ENCODE results near the gene TEX35.

TEX35 gene

DNA sequence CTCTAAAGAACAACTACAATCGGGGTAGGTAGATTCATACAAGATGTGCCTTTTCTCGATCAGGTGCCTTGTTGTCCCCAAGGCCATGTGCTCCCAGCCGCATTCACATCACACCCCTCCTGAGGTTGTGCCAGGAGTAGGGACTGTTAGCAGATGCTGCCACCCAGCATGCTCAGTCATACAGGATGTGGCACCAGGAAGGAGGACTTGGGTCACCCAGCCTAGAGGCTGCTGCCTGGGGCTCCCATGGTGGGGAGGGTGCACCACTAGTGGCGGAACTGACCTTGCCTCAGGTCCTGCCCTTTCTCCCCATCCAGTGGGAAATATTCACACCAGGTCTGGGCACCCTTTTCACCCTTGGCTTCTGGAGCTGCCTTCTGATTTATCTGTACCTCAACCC, 8.3 kb downstream of the TEX35 start:
- no peak for DNase-seq

DNA sequence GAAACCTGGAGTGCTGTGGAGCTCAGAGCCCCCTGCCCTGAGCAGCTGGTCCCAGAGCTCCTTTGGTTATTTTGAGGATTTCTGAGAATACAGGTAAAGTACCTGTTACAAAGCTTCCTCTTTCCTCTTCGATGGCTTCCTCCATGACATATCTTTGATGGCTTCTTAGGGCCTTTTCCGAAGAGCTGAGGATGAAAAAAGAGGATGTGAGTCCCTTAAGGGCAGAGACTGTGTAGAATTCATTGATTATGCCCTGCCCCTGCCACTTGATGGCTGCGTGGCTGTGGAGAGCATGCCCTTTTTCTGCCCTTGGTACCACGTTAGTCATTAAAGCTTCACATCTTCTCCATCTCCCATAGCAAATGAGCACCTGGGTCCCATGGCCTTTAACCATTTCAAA, 14.2 kb downstream of the TEX35 start:
- DNase-seq: no peak

DNA sequence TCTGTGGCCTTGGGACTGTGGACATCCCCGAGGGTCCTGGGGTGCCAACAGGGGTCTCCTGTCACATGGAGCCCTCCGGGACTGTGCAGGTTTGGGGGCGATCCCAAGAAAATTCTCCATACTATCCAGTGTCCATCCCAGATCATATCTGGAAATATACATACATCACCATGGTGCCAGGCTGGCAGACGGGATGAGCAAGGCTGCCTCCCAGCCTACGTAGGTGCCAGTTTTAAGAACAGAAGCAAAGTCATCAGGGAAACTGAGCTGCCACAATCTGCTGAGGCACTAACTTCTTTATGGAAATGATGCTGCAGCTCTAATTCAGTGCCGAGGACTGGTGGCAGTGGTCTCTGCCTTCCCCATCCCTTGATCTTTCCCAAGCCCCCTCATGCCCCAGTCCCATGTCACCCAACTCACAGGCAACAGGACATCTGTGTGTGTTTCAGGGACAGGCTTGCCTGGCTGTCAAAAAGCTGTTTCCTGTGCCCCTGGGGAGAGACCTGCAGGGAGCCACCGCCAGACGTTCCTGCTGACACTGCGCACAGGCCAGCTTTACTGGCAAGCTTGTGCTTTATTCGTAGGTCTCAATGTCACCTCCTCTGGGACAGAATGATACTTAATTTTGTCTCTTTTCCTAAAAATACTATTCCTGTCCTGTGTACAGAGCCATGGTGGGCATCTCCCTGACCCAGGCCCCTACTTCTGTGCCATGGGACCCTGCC, 15.5 kb downstream of the TEX35 start:
- DNase-seq: no peak

DNA sequence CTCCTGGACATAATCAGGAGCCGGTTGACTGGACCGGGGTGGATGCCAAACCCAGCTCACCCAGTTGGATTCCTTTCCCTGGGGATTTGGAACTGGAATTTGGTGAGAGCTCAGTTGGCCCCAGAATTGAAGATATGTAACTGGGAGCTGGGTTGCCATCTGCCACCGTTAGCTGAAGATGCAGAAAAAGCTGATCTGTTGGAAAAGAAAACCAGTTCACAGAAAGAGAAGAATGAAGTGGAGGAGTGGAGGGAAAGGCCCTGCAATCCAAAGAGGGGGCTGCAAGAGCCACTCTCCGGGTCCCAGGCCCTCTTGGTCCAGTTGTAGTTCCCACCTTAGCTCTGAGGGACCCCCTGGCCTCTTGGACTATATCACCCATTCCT, 16.0 kb downstream of the TEX35 start:
- no peak for DNase-seq

DNA sequence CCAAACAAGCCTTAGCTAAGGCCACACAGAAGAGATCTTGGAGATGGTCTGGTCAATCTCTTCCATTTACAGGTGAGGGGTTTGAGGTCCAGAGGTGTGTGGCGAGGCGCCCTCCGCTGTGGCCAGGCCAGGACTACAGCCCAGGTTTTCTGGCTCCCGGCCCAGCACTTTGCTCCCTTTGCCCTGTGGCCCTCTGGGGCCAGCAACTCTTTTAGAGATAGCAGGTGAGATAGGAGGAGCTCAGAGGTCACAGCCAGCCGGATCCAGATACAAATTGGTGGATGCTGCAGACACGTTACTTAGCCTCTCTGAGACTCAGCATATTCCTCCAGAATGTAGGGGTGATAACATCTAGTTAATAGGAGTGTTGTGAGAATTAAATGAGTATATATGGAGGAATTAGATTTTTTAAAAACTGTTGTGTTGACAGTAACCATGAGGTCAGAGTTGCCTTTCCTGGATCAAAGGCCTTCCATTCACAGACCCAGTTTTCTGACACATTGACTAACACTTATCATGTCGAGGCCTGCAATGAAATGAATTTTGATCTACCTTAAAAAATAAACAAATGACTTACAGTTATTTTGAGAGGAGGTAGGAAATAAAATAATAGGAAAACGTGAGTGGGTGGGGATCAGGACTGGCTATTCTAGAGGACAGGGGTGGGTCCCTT, 16.6 kb downstream of the TEX35 start:
- DNase-seq: no peak

DNA sequence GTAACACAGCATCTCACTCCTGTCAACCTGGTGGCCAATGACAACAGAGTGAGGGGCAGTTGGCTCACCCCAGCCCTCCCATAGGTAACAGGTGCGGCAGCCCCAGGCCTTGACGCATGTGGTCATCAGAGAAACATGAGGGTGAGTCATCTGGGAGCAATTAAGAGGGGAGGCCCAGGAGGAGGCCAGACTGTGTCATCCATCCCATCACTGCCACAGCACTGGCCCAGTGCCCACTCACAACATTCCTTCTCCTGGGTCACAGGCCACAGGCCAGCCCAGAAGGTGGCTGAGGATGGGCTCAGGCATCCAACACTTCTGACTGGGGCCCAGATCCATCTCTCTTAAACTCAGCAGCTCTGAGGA, 17.1 kb downstream of the TEX35 start:
- DNase-seq: peak; percentile 74

DNA sequence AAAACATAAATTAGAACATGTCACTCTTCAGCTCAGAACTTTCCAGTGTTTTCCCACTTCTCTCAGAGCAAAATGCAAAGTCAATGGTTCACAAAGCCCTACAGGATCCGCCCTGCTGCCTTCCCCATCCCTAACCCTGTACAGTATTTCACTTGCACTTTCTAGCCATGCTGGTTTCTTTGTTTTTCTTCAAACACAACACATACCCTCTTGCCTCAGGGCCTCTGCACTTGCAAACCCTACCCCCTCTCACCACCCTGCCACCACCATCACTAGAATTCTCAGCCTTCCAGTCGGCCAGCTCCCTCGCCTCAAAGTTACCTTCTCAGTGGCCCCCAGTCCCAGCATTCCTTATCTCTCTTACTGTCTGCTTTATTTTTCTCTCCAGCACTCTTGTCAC, 17.6 kb downstream of the TEX35 start:
- no peak for DNase-seq

DNA sequence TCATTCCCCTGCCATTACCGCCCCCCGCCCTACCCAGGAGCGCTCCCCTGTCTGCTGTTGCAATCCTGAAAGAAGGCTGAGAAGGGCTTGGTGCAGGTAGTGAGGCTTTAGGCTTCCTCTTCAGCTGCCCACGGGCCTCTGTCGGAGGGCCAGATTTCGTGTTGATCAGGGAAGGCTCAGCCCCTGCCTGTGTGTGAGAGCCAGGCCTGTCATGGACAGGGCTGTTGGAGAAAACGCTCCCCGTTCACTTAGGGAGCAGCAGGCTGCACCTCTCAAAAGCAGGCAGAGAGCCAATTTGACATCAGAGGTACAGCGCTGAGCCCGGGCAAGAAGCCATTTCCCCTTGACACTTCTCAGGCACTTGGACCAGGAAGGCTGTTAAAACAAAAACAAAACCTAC, 19.0 kb downstream of the TEX35 start:
- DNase-seq: no peak

DNA sequence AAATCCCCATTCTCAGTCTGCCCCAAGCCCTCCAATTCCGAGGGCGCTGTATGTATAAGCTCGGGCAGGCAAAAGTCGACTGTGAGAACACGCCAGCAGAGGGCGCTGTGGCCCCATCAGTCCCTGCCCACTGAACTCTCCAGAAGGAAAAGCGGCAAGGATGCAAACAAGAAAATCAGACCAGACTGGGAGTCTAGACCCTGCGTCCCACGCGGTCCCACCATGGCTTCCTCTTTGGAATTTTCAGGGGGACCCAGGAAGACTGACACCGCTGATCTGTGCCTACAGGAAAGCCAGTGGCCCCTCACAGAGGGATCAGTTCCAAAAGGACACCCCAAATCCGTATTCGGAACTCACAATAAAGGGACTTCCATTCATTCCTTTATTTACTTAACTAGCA, 19.5 kb downstream of the TEX35 start:
- DNase-seq: peak; percentile 78

DNA sequence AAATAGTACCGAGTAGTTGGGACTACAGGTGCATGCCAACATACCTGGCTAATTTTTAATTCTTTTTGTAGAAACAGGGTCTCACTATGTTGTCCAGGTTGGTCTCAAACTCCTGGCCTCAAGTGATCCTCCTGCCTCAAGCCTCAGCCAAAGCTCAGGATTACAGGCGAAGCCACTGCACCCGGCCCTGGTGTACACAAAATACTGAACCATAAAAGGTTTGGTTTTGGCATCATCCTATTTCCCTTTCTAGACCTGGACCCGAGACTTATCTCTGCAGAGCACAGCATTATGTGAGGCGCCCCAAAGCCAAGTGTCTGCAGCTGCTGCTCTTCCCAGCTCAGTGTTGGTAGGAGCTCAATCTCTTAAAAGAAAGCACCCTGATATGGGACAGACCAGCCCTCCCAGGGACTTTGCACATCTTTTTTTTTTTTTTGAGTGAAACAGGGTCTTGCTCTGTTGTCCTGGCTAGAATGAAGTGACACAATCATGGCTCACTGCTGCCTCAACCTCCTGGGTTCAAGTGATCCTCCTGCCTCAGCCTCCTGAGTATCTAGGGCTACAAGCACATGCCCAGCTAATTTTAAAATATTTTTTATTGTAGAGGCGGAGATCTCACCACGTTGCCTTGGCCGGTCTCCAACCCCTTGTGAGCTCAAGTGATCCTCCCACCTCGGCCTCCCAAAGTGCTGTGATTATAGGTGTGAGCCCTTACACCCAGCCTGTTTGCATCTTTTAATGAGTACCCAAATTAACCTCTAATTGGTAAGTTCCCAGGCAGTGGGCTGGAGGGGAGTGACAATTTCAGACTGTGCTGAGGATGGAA, 20.4 kb downstream of the TEX35 start:
- no peak for DNase-seq

DNA sequence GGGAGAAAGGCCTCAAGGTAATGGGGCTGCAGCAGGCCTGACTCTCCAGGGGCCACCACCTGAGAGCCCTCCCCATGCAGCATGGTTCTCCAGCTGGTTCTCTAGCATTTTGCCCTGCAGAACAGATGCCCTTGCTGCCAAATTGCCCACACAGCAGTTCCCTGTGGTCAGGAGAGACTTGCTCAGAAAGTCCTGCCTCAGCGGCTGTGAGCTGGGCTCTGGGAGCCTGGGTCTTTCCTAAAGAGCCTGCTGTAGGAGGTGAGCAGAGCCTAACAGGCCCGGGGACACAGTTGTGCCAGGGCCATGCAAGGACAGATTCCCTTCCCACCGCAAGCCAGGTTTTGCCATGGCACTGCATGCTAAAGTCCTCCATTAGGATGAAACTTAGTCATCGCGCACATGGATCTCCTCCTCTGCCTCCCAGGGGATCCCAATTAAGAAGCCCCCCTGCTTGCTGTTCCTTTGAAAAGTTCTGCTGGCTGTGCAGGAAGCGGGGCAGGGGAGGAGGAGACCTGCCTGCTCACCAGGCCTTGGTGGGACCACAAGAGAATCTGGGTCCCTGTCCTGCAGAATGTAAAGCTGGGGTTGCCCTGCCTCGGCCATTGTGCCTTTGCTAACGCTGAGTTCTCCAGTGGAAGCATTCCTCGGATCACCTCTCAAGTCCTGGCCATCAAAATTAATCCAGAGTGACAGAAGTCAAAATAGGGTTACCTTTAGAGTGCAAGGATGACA, 21.4 kb downstream of the TEX35 start:
- DNase-seq: no peak

DNA sequence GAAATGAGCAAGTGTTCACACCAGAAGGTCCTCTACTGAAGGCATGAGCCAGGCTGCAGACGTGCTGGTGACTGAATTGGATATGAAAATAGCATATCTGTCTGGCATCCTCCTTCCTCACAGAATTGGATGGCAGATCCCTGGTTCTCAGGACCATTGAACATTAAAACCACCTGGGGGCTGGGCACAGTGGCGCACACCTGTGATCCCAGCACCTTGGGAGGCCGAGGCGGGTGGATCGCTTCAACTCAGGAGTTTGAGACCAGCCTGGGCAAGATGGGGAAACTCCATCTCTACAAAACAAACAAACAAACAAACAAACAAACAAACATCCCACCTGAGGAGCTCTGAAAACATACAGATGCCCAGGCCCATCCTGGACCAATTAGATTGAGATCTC, 23.4 kb downstream of the TEX35 start:
- DNase-seq: no peak

DNA sequence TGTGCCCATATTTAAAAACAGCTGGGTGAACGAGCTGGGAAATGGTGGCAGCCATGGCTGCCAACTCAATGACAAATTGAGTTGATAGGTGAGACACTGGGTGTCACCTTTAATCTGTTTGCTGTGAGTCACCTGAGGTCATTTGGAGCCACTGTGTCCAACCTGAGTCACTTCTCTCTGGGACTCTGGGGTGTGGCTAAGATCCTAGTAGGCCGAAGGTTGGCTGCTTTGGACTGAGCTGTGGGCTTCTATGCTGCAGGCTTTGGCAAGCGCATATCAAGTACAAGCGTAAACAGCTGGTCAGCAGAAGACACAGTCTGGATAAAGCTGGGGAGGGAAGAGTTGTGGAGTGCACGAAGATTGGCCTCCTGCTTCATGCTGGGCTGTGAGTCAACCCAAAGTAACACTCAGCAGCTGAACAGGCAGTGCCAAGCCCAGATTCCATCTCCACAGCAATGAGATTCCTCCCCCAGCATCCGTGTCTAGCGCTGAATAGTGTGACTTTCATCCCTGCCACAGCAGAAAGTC, 24.0 kb downstream of the TEX35 start:
- peak; percentile 96 for DNase-seq

DNA sequence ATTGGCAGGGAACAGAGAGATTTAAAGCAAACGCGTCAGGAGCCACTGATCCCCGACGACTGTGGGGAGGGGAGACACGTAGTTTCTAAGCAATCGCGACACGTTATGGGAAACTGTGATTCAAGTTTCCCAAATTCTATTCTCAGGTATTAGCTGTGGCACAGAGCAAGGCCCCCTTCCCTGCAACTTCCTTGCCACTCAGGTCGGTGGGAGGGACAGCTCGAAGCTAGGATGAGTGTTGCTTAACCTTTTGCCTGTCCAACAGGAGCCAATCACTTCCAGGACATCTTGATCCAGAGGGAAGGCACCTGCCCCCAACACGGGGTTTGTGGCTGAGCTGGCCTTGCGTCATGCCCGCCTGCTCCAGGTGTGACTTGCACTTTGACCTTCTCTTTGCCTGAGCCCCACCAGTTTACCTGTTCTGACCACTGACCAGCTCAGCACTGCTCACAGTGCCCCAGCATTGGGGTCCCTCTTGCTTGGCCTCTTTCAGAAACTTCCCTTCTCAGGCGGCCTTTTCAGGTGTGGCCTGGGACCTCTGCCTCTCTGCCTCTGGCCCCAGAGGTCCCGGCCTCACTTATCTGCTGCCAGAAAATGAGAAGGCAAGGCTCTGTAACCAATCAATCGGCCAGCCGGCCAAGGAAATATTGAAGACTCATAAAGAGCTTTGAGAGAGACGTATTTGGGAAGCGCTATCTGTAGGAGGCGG, 24.6 kb downstream of the TEX35 start:
- no peak for DNase-seq

DNA sequence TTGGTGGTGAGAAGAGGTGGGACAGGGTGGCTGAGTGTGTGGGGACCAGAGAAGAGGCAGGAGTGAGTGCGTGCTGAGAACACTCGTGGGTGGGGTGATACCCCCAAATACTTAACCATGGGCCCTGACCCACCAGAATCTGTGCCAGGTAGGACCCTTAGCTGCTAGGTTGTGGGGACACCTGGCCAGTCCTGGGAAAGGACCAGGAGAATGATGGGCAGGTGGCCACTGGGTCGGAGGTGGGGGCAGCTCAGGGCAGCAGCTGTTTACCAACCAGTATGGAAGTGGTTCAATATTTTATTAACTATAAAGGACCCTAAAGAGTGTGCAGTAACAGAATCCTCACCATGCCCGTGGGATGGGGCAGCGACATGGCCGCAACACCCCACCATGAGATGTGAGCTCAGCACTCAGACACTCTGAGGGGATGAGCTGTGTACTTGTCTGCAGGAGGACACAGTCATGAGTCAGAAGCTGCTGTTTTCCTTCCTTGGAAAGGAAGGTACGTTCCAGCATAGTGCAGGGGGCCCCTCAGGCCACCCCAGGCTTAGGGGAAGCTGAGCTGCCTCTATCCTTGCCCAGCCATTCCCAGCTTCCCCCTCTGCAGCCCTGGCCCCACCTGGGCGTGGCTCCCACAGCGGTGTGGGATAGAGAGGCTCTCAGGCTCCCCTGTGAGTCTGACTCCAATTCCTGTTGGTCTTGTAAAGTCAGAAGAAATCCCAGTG, 25.4 kb downstream of the TEX35 start:
- DNase-seq: peak; percentile 88

DNA sequence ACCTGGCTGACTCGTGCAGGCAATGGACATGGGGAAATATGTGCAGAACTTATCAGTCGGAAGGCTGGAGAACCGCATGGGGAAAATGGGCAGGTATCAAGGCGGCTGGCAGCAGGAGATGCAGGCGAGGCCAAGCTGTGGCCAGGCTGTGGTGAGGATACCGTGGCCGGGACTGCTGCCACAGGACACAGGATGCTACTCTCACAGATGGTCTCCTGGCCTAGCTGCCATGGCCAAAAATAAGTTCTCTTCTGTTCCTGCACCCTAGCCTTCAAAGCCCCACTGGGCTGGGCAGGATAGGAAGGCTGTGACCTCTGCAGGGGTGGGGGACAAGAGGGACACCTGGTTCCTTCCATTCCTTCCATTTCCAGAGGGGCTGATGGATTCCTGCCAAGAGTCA, 26.4 kb downstream of the TEX35 start:
- no peak for DNase-seq

DNA sequence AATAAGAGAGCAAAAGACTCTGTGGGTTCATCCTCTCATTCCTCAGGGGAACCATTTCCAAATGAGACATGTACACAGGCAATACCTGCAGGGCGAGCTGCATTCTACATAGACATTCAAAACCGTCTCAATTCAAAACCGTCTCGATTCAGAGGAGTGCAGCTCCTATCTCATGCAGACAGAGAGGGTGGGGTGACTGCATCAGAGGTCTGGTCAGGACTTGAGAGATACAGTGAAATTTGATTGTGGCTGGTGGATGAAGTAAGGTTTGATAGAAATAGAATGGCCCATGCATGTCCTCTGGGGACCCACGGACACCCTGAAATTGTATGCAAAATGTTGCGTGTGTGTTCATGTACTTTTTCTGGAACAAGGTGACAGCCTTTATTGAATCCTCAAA, 27.3 kb downstream of the TEX35 start:
- no peak for DNase-seq

DNA sequence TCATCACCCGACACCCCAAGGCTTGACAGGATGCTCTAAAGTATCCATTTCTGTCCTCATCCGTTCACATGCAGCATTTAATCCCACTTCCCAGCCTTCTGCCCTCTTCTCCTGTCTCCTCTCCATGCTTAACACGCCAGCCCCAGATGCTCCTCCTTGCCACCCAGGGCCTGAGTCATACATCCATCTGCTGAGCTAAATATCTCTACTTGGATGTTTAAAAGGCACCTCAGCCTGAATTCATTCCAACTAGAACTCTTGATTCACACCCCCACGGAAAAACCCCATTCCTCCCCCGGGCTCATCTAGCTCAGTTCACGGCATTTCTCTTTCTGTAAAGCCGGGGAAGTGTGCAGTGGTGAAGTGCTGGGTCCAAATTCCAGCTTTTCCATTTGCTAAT, 27.7 kb downstream of the TEX35 start:
- peak; percentile 85 for DNase-seq

DNA sequence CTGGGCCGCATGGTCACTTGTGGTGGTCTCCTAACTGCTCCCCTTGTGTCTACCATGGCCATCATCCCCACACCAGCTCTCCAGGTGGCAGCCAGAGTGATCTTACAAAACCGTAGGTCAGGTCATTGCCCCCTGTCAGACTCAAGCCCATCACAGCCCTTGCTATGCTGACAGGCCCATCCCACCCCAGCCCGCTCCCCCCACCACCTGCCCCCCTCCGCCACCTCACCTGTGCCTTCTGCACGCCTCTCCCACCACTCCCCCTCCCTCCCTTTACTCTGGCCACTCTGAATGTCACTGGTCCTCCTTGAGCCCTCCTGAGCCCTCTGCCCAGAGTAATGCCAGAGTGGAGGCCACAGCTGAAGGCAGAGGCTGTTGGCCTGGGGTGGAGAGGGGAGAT, 28.5 kb downstream of the TEX35 start:
- DNase-seq: no peak

DNA sequence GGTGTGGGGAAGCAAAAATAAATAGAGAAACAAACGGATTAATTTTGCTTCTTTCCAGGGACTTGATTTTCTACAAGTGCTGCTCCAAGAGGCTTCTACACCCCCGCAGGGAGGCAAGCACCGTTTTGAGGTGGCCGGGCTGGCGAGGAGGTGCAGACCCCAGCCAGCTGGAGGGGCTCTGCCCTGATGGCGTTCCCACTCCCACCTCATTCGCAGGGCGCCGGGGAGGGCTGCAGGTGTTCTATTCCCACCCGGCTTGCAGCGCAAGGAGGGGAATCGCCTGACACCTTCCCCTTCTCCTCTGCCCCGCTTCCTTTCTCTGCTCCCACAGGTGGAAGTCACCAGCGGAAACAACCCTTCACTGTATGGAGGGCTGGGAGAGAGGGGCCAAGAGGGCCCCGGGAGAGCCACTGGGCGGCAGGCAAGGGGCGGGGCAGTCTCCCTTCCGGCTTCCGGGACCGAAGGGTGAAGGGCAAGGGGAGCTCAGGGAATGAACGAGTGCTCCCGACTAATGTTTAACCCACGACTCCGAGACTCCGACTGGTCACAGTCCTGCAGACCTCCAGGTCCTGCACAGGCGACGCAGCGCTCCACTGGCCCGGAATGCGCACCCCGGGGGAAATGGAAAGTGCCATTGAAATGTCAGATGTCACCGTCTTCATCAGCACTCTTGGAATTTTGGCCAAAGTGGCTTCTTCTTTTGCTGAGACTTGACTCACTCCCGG, 29.1 kb downstream of the TEX35 start:
- no peak for DNase-seq

All from fibroblast of upper back skin (primary cell).